GM12864 (cell line): ENCODE results near the gene POR.
"Not testable (repeated sequence)": the region's sequence is repeated elsewhere in the genome, so short reads cannot be mapped to it uniquely, and the experiment has no call there.

Experiments used
- DNase-seq: peaks from one replicate; pipeline ENCODE4 v3.0.0-alpha.2; 2011; ENCODE audit warnings: low read depth
- H3K4me3 ChIP-seq: 2 replicates; pipeline ENCODE4 v1.5.1; 2011; ENCODE audit warnings: mild to moderate bottlenecking, low read depth, low read length, control low read depth
- CTCF ChIP-seq: IDR thresholded peaks from 2 replicates; pipeline ENCODE4 v1.5.1; 2011; ENCODE audit warnings: low read depth, mild to moderate bottlenecking, moderate library complexity, low read length, control low read depth, inconsistent platforms; ENCODE audit errors: missing control alignments

Gene POR

GRCh38 chr7:75870557-75871161 is 44.3 kb upstream of the POR start:
- no peak for TF ChIP-seq CTCF

GRCh38 chr7:75872073-75872782 is 42.7 kb upstream of the POR start:
- no peak overlapping the region for H3K4me3 ChIP-seq
- no peak for DNase-seq
- no peak for TF ChIP-seq CTCF

More at GRCh38 chr7:75870557-75871161, 44.3 kb upstream of the POR start:
- DNase-seq = no peak
- H3K4me3 ChIP-seq = no peak overlapping the region

- DNase-seq, H3K4me3 ChIP-seq: not testable (repeated sequence)
Observed at GRCh38 chr7:75874180-75874579, 40.8 kb upstream of the POR start.

GRCh38 chr7:75875113-75876080 is 39.6 kb upstream of the POR start:
- DNase-seq = no peak
- no peak for TF ChIP-seq CTCF
- no peak overlapping the region for H3K4me3 ChIP-seq

- TF ChIP-seq CTCF = no peak
- no peak for DNase-seq
- H3K4me3 ChIP-seq = no peak overlapping the region
Observed at GRCh38 chr7:75876126-75876881, 38.7 kb upstream of the POR start.

GRCh38 chr7:75878312-75878768 is 36.6 kb upstream of the POR start:
- no peak for TF ChIP-seq CTCF
- H3K4me3 ChIP-seq = peak overlapping the region; percentile 57
- peak; percentile 5 for DNase-seq
